ENCODE results near the gene SYT8.

DNA sequence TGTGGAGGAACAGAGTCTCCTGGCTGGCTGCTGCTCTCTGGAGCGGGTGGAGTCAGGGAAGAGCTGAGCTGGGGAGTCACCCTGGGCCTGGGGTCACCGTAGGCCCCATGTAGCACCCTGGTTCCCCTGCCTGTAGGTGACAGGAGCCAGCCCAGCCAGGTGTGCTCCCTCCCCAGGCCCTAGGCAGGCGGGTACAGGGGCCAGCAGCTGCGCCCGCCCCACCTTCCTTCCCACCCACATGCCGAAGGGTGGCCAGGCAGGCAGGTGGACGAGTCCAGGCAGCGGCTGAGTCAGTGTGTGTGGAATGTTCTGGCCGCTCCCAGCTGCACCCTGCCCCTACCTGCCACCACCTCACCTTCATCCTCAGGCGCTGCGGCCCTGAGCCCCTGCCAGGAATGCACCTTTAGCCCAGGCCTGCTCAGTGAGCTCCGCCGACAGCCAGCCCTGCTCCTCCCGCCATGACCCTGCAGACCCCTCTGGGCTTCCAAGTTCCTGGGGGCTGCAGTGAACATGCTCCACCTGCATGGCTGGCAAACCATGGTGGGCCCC lies 654 bp upstream of the SYT8 start:
- TF ChIP-seq POLR2A (IDR thresholded peaks at IDR 0.05; ENCODE audit: low read depth, low read length) (no peak), POLR2AphosphoS5 (IDR thresholded peaks at IDR 0.05; ENCODE audit: low read depth, low read length) (no peak)

Data from GM12891 (cell line).